Natural killer cell (primary cell): Measurements from ENCODE around the gene ALG11. TPM values are rescaled to one million over a fixed set of nuclear protein-coding genes. Genes with fewer than 3 reads are reported as not detected.

Experiments
- ATAC-seq, 3 donors: fragments of 150-1000 bp in 2 of 3; fragments of 200-7000 bp in 1 of 3; cut with Tn5 transposase; 1 replicate in 1 of 3; 2 replicates in 2 of 3; pipeline ENCODE4 v1.10.0; 2021; ENCODE audit warnings: mild to moderate bottlenecking in 2 of 3, moderate library complexity in 2 of 3
- DNase-seq, 2 donors: peaks; one replicate each; pipeline versions ENCODE4 v3.0.0 to v3.0.0-alpha.2; 2013 to 2021; ENCODE audit warnings: mixed read lengths in 1 of 2
- H3K27ac ChIP-seq: one replicate; pipeline ENCODE4 v1.5.1; 2013; ENCODE audit warnings: mild to moderate bottlenecking, low read length
- H3K27me3 ChIP-seq: one replicate; pipeline ENCODE4 v1.6.1; 2013; ENCODE audit warnings: low read length; ENCODE audit not compliant: control insufficient read depth, insufficient read depth
- H3K36me3 ChIP-seq: one replicate; pipeline ENCODE4 v1.6.1; 2013; ENCODE audit warnings: low read length; ENCODE audit not compliant: control insufficient read depth, insufficient read depth
- H3K4me1 ChIP-seq: one replicate; pipeline ENCODE4 v1.6.1; 2013; ENCODE audit warnings: low read length; ENCODE audit not compliant: control insufficient read depth, insufficient read depth
- H3K4me3 ChIP-seq: one replicate; pipeline ENCODE4 v1.5.1; 2013; ENCODE audit warnings: low read length
- H3K9me3 ChIP-seq: one replicate; pipeline ENCODE4 v1.6.1; 2013; ENCODE audit warnings: low read length; ENCODE audit not compliant: control insufficient read depth, insufficient read depth
- H3K27ac Mint-ChIP-seq, 2 donors: one replicate each; pipeline ENCODE4 v1.8.0; 2022; ENCODE audit warnings: mild to moderate bottlenecking in 2 of 2, mixed read lengths in 2 of 2, moderate library complexity in 1 of 2
- H3K27me3 Mint-ChIP-seq, 2 donors: one replicate each; pipeline ENCODE4 v1.8.0; 2022; ENCODE audit warnings: low read depth in 2 of 2, mixed read lengths in 2 of 2
- H3K36me3 Mint-ChIP-seq: one replicate; pipeline ENCODE4 v1.8.0; 2022; ENCODE audit warnings: mixed read lengths
- H3K4me1 Mint-ChIP-seq, 2 donors: one replicate each; pipeline ENCODE4 v1.8.0; 2022; ENCODE audit warnings: mixed read lengths in 2 of 2
- H3K4me3 Mint-ChIP-seq: one replicate; pipeline ENCODE4 v1.8.0; 2022; ENCODE audit warnings: mild to moderate bottlenecking, moderate library complexity, mixed read lengths
- H3K9me3 Mint-ChIP-seq, 2 donors: one replicate each; pipeline ENCODE4 v1.8.0; 2022; ENCODE audit warnings: mixed read lengths in 2 of 2
- WGBS: methylation state at CpG from one replicate; pipeline ENCODE4 v1.1.7; 2013; ENCODE audit warnings: missing lambda C conversion rate; ENCODE audit not compliant: insufficient coverage; 5-methylcytosine and 5-hydroxymethylcytosine counted together
- intact Hi-C: fragments of 100-400 bp; cut with micrococcal nuclease; formaldehyde crosslinking; loops from one replicate; pipeline ENCODE4 v1.14.2; 2022
- total RNA-seq, 4 donors: library from RNA; stranded (reverse); fragments of 120-200 nt in 1 of 4; gene quantifications; one replicate each; pipeline versions ENCODE4 v1.2.3 to v1.2.4, GENCODE V29; 2013 to 2022
- TF ChIP-seq, protein P1 (sequence below): fragments of 200-600 bp; IDR thresholded peaks from one replicate; pipeline ENCODE4 v1.8.0; 2022; ENCODE audit warnings: antibody characterized with exemption

The ALG11 gene
- total RNA-seq, 3 donors from 2014 or later (not counting 1 experiment from before 2014, with no cell fraction given): 30.8 to 35.8 (median 35.2) TPM

DNA sequence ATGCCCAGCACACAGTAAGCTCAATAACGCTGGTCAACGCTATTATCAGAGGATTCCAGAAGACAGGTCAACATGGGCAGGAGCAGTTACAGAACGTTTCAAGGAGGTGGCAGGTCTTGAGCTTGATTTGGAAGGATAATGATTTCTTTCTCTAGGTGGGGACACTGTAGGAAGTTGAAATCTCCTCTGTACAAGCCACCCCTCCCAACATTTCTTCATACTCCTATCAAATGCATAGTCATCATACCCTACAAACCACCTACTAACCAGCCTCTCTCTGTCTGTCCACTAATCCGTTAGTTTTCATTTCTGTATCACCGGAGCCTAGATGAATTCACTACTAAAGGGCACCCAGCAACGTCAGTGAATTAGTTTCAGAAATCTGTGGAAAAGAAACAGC is 2.3 kb upstream of the ALG11 start:
- no peak for ATAC-seq
- Mint-ChIP-seq H3K27me3 (peaks cover 34 to 43% of the 10 kb centered on the region in 2 donors), H3K27ac (no peak overlapping the region), H3K36me3 (no peaks in the 10 kb centered on the region), H3K9me3 (no peaks in the 10 kb centered on the region), H3K4me1 (peaks cover 21 to 23% of the 10 kb centered on the region in 2 donors), H3K4me3 (peak overlapping the region; percentile 99)
- intact Hi-C loops: loop anchor here (5.0 kb wide), 1 partner anchor 428 kb away; the partner anchor contains the start of gene WDFY2
- no peak overlapping the region for H3K4me3 ChIP-seq
- H3K36me3 ChIP-seq: no peaks in the 10 kb centered on the region
- WGBS: 76% methylated on average over 6 of the region's 6 CpGs
- peaks cover 8% of the 10 kb centered on the region for H3K27me3 ChIP-seq
- no peak overlapping the region for H3K27ac ChIP-seq
- H3K9me3 ChIP-seq: no peaks in the 10 kb centered on the region
- TF ChIP-seq, protein P1, sequence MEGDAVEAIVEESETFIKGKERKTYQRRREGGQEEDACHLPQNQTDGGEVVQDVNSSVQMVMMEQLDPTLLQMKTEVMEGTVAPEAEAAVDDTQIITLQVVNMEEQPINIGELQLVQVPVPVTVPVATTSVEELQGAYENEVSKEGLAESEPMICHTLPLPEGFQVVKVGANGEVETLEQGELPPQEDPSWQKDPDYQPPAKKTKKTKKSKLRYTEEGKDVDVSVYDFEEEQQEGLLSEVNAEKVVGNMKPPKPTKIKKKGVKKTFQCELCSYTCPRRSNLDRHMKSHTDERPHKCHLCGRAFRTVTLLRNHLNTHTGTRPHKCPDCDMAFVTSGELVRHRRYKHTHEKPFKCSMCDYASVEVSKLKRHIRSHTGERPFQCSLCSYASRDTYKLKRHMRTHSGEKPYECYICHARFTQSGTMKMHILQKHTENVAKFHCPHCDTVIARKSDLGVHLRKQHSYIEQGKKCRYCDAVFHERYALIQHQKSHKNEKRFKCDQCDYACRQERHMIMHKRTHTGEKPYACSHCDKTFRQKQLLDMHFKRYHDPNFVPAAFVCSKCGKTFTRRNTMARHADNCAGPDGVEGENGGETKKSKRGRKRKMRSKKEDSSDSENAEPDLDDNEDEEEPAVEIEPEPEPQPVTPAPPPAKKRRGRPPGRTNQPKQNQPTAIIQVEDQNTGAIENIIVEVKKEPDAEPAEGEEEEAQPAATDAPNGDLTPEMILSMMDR: no peak
- DNase-seq: no peak
- H3K4me1 ChIP-seq: peaks cover 9% of the 10 kb centered on the region

DNA sequence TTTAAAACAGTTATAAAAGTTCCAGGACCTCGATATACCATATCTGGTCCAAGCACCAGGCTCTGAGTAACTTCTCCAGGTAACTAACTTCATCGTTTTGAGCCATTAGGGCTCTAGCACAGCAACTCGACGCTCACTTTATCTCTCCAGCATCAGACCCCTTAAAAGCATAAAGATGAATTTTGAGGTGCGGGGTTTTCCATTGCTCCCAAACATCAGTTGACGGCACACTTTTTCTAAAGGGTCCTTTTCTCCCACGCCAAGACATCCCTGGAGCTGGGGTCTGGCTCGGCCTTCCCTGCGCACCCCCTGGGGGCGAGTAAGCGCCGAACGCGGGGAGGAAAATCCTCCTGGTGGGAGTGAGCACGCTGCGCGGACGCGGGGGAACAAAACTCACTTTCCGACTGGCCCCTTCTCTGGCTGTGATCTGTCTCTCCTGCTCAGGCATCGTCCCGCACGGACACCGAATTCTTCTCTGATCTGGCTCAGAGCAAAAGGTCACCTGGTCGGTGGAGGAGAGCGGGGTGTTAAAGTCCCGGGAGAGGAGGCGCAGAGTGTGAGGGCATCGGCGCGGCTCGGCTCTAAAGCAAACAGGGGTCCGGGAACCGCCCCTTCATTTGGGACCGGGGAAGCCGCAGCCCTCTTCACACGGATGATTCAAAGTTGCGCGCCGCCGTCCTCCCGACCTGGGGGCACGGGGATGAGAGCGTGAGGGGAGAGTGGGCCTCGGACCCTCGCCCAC is 1.1 kb upstream of the ALG11 start, which contains the start of gene ATP7B:
Gene ATP7B (minus strand): TSS at position 561 of the 742 bp plus-strand sequence. CDS start 113 bp downstream, at position 448.
- ATAC-seq (no peak), DNase-seq (peak; percentile 23 to 41)
- no peaks in the 10 kb centered on the region for H3K9me3 Mint-ChIP-seq
- H3K4me3 ChIP-seq: peak within 1 kb of the TSS; percentile 88
- H3K36me3 ChIP-seq: no peaks in the 10 kb centered on the region
- intact Hi-C loops: loop anchor here (5.0 kb wide), 1 partner anchor 429 kb away; the partner anchor contains the start of gene WDFY2
- peak within 1 kb of the TSS; percentile 99 for H3K4me3 Mint-ChIP-seq
- H3K36me3 Mint-ChIP-seq: no peaks in the 10 kb centered on the region
- no peaks in the 10 kb centered on the region for H3K9me3 ChIP-seq
- H3K27ac ChIP-seq: peak within 1 kb of the TSS; percentile 64
- peaks cover 30 to 35% of the 10 kb centered on the region in 2 donors for H3K27me3 Mint-ChIP-seq
- 4% methylated on average over 46 of the region's 46 CpGs for WGBS
- peak within 1 kb of the TSS; percentile 93 to 96 for H3K27ac Mint-ChIP-seq
- H3K27me3 ChIP-seq: peaks cover 8% of the 10 kb centered on the region
- peaks cover 9% of the 10 kb centered on the region for H3K4me1 ChIP-seq
- peaks cover 21 to 28% of the 10 kb centered on the region in 2 donors for H3K4me1 Mint-ChIP-seq
- TF ChIP-seq, protein P1: no peak

GRCh38 chr13:52012512-52012836 is 276 bp downstream of the ALG11 start:
- TF ChIP-seq, protein P1: no peak
- Histone ChIP-seq H3K4me3 (peak overlapping the region; percentile 88), H3K27ac (peak overlapping the region; percentile 64), H3K27me3 (peaks cover 8% of the 10 kb centered on the region), H3K4me1 (peaks cover 9% of the 10 kb centered on the region), H3K9me3 (no peaks in the 10 kb centered on the region), H3K36me3 (no peaks in the 10 kb centered on the region)
- Mint-ChIP-seq H3K4me1 (peaks cover 26 to 38% of the 10 kb centered on the region in 2 donors), H3K27me3 (peaks cover 21% of the 10 kb centered on the region in 2 donors), H3K4me3 (peak overlapping the region; percentile 99), H3K27ac (peak overlapping the region; percentile 93 to 96), H3K9me3 (no peaks in the 10 kb centered on the region), H3K36me3 (peaks cover 1% of the 10 kb centered on the region)
- 0% methylated on average over 8 of the region's 8 CpGs for WGBS
- no peak for DNase-seq
- intact Hi-C loops: loop anchor here (1.0 to 5.0 kb wide), 4 partner anchors 182 to 442 kb away; partner anchors contain the start of genes CKAP2 and WDFY2
- no peak for ATAC-seq
